GM21786 (cell line): ENCODE data around the gene CHD3.
A peak's percentile ranks its signal among the peaks of the same experiment; 100 is the strongest.

Experiments used
- ATAC-seq: cut with Tn5 transposase; IDR thresholded peaks from one replicate; pipeline ENCODE4 v1.9.1; 2021; ENCODE audit not compliant: unreplicated experiment

Gene CHD3

GRCh38 chr17:7888184-7888920 is at the start of gene CHD3:
TSS of gene CHD3 (plus strand) at chr17:7888789. CDS start at chr17:7889001, 212 bp downstream.
- no peak for ATAC-seq

GRCh38 chr17:7839190-7839875 is 49.3 kb upstream of the CHD3 start:
- ATAC-seq = no peak

GRCh38 chr17:7839876-7840261 is 48.7 kb upstream of the CHD3 start:
- ATAC-seq = no peak

- ATAC-seq = no peak
Measured at GRCh38 chr17:7840441-7840840, 48.1 kb upstream of the CHD3 start.

- no peak for ATAC-seq
Measured at GRCh38 chr17:7840875-7841274, 47.7 kb upstream of the CHD3 start.

GRCh38 chr17:7841396-7841914 is 47.1 kb upstream of the CHD3 start:
- ATAC-seq = no peak

- ATAC-seq = no peak
Measured at GRCh38 chr17:7841915-7842379, 46.6 kb upstream of the CHD3 start.

GRCh38 chr17:7842380-7843256 is 46.0 kb upstream of the CHD3 start:
- no peak for ATAC-seq

- ATAC-seq = no peak
Measured at GRCh38 chr17:7843257-7843535, 45.4 kb upstream of the CHD3 start.

GRCh38 chr17:7843536-7844291 is 44.9 kb upstream of the CHD3 start:
- no peak for ATAC-seq

- ATAC-seq = peak; percentile 46
Measured at GRCh38 chr17:7844292-7845154, 44.1 kb upstream of the CHD3 start.

GRCh38 chr17:7845359-7846062 is 43.1 kb upstream of the CHD3 start:
- no peak for ATAC-seq

- no peak for ATAC-seq
Measured at GRCh38 chr17:7846063-7846735, 42.4 kb upstream of the CHD3 start.

GRCh38 chr17:7846765-7847661 is 41.6 kb upstream of the CHD3 start:
- no peak for ATAC-seq

GRCh38 chr17:7848131-7848579 is 40.4 kb upstream of the CHD3 start:
- ATAC-seq = no peak

GRCh38 chr17:7848739-7849129 is 39.9 kb upstream of the CHD3 start:
- no peak for ATAC-seq

- ATAC-seq = no peak
Measured at GRCh38 chr17:7849130-7849750, 39.3 kb upstream of the CHD3 start.
